ENCODE measurements around the gene GATA2. TPM values are rescaled to one million over a fixed set of nuclear protein-coding genes. Genes with fewer than 3 reads are reported as not detected.

The GATA2 gene
- total and polyA plus RNA-seq, 2 of the 8 experiments (the other 6 are each of a cell fraction or from before 2014, with no cell fraction given) = 0.03 to 0.30 TPM

- H3K14ac ChIP-seq (ENCODE audit: insufficient read length) = no peak overlapping the region
- H4K5ac ChIP-seq (ENCODE audit: insufficient read length, low read depth, low read length) = no peak overlapping the region
- no peaks in the 10 kb centered on the region for H3K9me3 ChIP-seq (ENCODE audit: insufficient read depth in 2 of 2, low read depth in 1 of 2, low read length in 1 of 2)
- peak overlapping the region; percentile 63 to 95 for H3K4me2 ChIP-seq (ENCODE audit: insufficient read depth in 1 of 2, low read depth in 2 of 2, low read length in 2 of 2)
- no peaks in the 10 kb centered on the region for H3K79me2 ChIP-seq (ENCODE audit: control insufficient read depth in 1 of 2, insufficient read depth in 2 of 2, low read length in 2 of 2)
- peak overlapping the region; percentile 6 to 63 (median 20); a peak in 6 of 8 replicates for H3K4me3 ChIP-seq (ENCODE audit: extremely low read depth in 1 of 4, insufficient read depth in 2 of 4, low read depth in 3 of 4, low read length in 4 of 4)
- H3K79me1 ChIP-seq (ENCODE audit: low read depth, low read length) = no peaks in the 10 kb centered on the region
- no peak overlapping the region; the same call in 1 of the 2 replicates for H4K8ac ChIP-seq (ENCODE audit: extremely low read depth, insufficient read depth, low read length)
- WGBS, 2 experiments (ENCODE audit: extremely low coverage in 1 of 2, insufficient coverage in 1 of 2, insufficient read length in 1 of 2, insufficient replicate concordance in 2 of 2, low coverage in 1 of 2, low lambda C conversion rate in 2 of 2, missing lambda C conversion rate in 1 of 2) = 3% methylated on average over 65 of the region's 75 CpGs; no CpG with 5 or more reads in 1 of the 2 experiments
- no peak overlapping the region for H2AK5ac ChIP-seq (ENCODE audit: low read depth, low read length)
- peak overlapping the region; percentile 29; the same call in 1 of the 2 replicates for H2BK15ac ChIP-seq (ENCODE audit: low read length)
- peaks cover 15 to 21% of the 10 kb centered on the region in 2 experiments for H4K20me1 ChIP-seq (replicated peaks in 1 of 2; ENCODE audit: control insufficient read depth in 1 of 2, insufficient read depth in 2 of 2, low read length in 2 of 2)
- peak overlapping the region; percentile 84; the same call in 1 of the 2 replicates for H2BK12ac ChIP-seq (ENCODE audit: low read depth, low read length)
- peaks cover 27% of the 10 kb centered on the region; the same call in 1 of the 2 replicates for H3K23me2 ChIP-seq (ENCODE audit: low read depth, low read length)
- H2BK5ac ChIP-seq (ENCODE audit: low read depth, low read length) = no peak overlapping the region; the same call in 1 of the 2 replicates
- H4K91ac ChIP-seq (replicated peaks; ENCODE audit: insufficient read length, low read length) = no peak overlapping the region
- POLR2A ChIA-PET (ENCODE audit: partially characterized antibody) = interaction anchor here (1.2 to 1.4 kb wide), 2 partner anchors 10 to 54 kb away, joined by 4 to 6 read pairs; no protein-coding TSS in a partner anchor
- H2AFZ ChIP-seq (ENCODE audit: low read length) = no peak overlapping the region
- H3K27me3 ChIP-seq (replicated peaks in 1 of 4; ENCODE audit: control insufficient read depth in 3 of 4, extremely low read depth in 1 of 4, insufficient read depth in 3 of 4, low read length in 3 of 4) = peaks cover 87 to 100% (median 99%) of the 10 kb centered on the region in 4 experiments
- no peak overlapping the region; the same call in 1 of the 2 replicates for H3K18ac ChIP-seq (ENCODE audit: extremely low read depth, low read length)
- H3K36me3 ChIP-seq (ENCODE audit: control insufficient read depth in 2 of 4, insufficient read depth in 4 of 4, low read length in 3 of 4) = peaks cover 0 to 12% (median 0%) of the 10 kb centered on the region in 4 experiments; a peak in 1 of 8 replicates
- H3K23ac ChIP-seq (ENCODE audit: insufficient read length) = no peak overlapping the region
- no peak overlapping the region for H3K27ac ChIP-seq (ENCODE audit: low read depth, low read length)
- 0 out of 2 replicates have a peak overlapping the region, but pooled peaks have one; percentile 48 for H2BK20ac ChIP-seq (ENCODE audit: low read length)
- DNase-seq (ENCODE audit: low read depth in 1 of 2, low spot score in 2 of 2) (no peak), FAIRE-seq (no peak)
- no peak overlapping the region for H3K9ac ChIP-seq (replicated peaks in 1 of 4; ENCODE audit: extremely low read depth in 1 of 4, low read depth in 3 of 4, low read length in 3 of 4)
- CTCF ChIA-PET (ENCODE audit: partially characterized antibody) = interaction anchor here (0.6 to 7.9 kb wide), 8 partner anchors 9 to 485 kb away, joined by 3 to 42 read pairs (median 6); no protein-coding TSS in a partner anchor
- peak overlapping the region; percentile 94 for H3K4ac ChIP-seq (replicated peaks; ENCODE audit: insufficient read length, low read depth, low read length)
- H3K4me1 ChIP-seq (replicated peaks in 1 of 4; ENCODE audit: control insufficient read depth in 3 of 4, insufficient read depth in 4 of 4, low read length in 3 of 4) = peaks cover 8 to 83% (median 55%) of the 10 kb centered on the region in 4 experiments
- no peak overlapping the region for H2BK120ac ChIP-seq (replicated peaks; ENCODE audit: low read depth, low read length)
- no peak overlapping the region for H3K56ac ChIP-seq (replicated peaks; ENCODE audit: insufficient read length, low read depth, low read length)
- TF ChIP-seq CBX8 (IDR thresholded peaks at IDR 0.05; ENCODE audit: borderline replicate concordance, low read depth, low read length) = peak; percentile 74; the same call in 1 of the 2 replicates
- no peak for TF ChIP-seq POU5F1 (IDR thresholded peaks at IDR 0.05; ENCODE audit: low read depth, low read length)
- TF ChIP-seq EZH2 (IDR thresholded peaks at IDR 0.05; ENCODE audit: low read depth, low read length, severe bottlenecking) = peak; percentile 96
- TF ChIP-seq TCF12 (IDR thresholded peaks at IDR 0.05; ENCODE audit: low read depth, low read length) = no peak
- TF ChIP-seq GABPA (IDR thresholded peaks at IDR 0.05; ENCODE audit: borderline replicate concordance, insufficient read depth, low read length) = 0 out of 2 replicates have a peak, but pooled peaks have one; percentile 64
- no peak for TF ChIP-seq JUND (IDR thresholded peaks at IDR 0.05; ENCODE audit: low read length)
- TF ChIP-seq TEAD4 (IDR thresholded peaks at IDR 0.05; ENCODE audit: low read depth, low read length) = no peak
- TF ChIP-seq TAF7 (optimal IDR thresholded peaks at IDR 0.05; ENCODE audit: borderline replicate concordance, low read depth, low read length) = no peak
- peak; percentile 96 for TF ChIP-seq SUZ12 (IDR thresholded peaks at IDR 0.05; ENCODE audit: low read length)
- TF ChIP-seq FOSL1 (IDR thresholded peaks at IDR 0.05; ENCODE audit: insufficient read depth, low read depth, low read length) = no peak
- no peak for TF ChIP-seq BACH1 (IDR thresholded peaks at IDR 0.05; ENCODE audit: low read length)
Measured at GRCh38 chr3:128486681-128487537, 6.1 kb downstream of the GATA2 start.
